ENCODE measurements around the gene YIPF2. TPM values are rescaled to one million over a fixed set of nuclear protein-coding genes. Genes with fewer than 3 reads are reported as not detected.
"Not testable (repeated sequence)": the region's sequence is repeated elsewhere in the genome, so short reads cannot be mapped to it uniquely, and the experiment has no call there.

The YIPF2 gene
- polyA plus RNA-seq, 2 donors, result 37.3 to 47.7 TPM

- Histone ChIP-seq H3K9me3 (ENCODE audit: control insufficient read depth in 2 of 2, insufficient read depth in 1 of 2, low read depth in 1 of 2, low read length in 1 of 2) (no peaks in the 10 kb centered on the region), H3K27me3 (ENCODE audit: control insufficient read depth in 1 of 2, insufficient read depth in 2 of 2, low read length in 2 of 2) (no peaks in the 10 kb centered on the region), H3K4me1 (ENCODE audit: control insufficient read depth in 2 of 2, insufficient read depth in 2 of 2, low read length in 1 of 2) (peaks cover 7 to 10% of the 10 kb centered on the region in 2 donors), H3K36me3 (ENCODE audit: control insufficient read depth in 2 of 2, insufficient read depth in 2 of 2, low read length in 1 of 2) (peaks cover 0 to 3% of the 10 kb centered on the region in 2 donors), H3K4me3 (ENCODE audit: low read depth in 1 of 2, low read length in 2 of 2) (no peak overlapping the region), H3K27ac (ENCODE audit: low read depth in 2 of 2, low read length in 1 of 2) (no peak overlapping the region)
- WGBS, 2 donors, result 82 to 83% methylated on average over 9 of the region's 9 CpGs
Measured at GRCh38 chr19:10882108-10882457, 46.4 kb downstream of the YIPF2 start.

- Histone ChIP-seq H3K36me3 (ENCODE audit: control insufficient read depth in 2 of 2, insufficient read depth in 2 of 2, low read length in 1 of 2) (peaks cover 0 to 3% of the 10 kb centered on the region in 2 donors), H3K27me3 (ENCODE audit: control insufficient read depth in 1 of 2, insufficient read depth in 2 of 2, low read length in 2 of 2) (no peaks in the 10 kb centered on the region), H3K9me3 (ENCODE audit: control insufficient read depth in 2 of 2, insufficient read depth in 1 of 2, low read depth in 1 of 2, low read length in 1 of 2) (no peaks in the 10 kb centered on the region), H3K4me1 (ENCODE audit: control insufficient read depth in 2 of 2, insufficient read depth in 2 of 2, low read length in 1 of 2) (peaks cover 6 to 7% of the 10 kb centered on the region in 2 donors), H3K27ac (ENCODE audit: low read depth in 2 of 2, low read length in 1 of 2) (no peak overlapping the region), H3K4me3 (ENCODE audit: low read depth in 1 of 2, low read length in 2 of 2) (no peak overlapping the region)
- WGBS, 2 donors, result 78 to 82% methylated on average over 14 of the region's 14 CpGs
Measured at GRCh38 chr19:10881403-10882107, 46.9 kb downstream of the YIPF2 start.

DNA sequence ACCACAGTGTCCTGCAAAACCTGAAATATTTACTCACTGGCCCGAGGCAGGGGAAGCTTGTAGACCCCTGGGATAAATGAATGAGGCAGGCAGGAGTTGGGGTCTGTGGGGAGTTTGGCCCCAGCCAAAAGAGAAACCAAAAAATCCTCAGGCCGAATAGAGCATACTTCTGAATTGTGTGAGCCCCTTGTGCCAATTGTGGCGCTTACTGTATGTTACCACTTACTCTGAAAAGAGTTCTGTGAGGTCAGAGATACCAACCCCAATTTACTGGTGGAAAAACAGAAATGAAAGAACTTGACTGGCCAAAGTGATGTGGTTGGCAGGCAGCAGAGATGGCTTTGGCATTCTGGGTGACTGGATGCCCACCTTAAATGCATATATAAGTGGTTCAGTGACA, 50.2 kb downstream of the YIPF2 start:
- Histone ChIP-seq H3K4me1 (ENCODE audit: control insufficient read depth in 2 of 2, insufficient read depth in 2 of 2, low read length in 1 of 2) (peaks cover 6 to 8% of the 10 kb centered on the region in 2 donors), H3K9me3 (ENCODE audit: control insufficient read depth in 2 of 2, insufficient read depth in 1 of 2, low read depth in 1 of 2, low read length in 1 of 2) (no peaks in the 10 kb centered on the region), H3K27ac (ENCODE audit: low read depth in 2 of 2, low read length in 1 of 2) (peak overlapping the region in 1 of 2 donors; percentile 38), H3K4me3 (ENCODE audit: low read depth in 1 of 2, low read length in 2 of 2) (no peak overlapping the region), H3K36me3 (ENCODE audit: control insufficient read depth in 2 of 2, insufficient read depth in 2 of 2, low read length in 1 of 2) (no peaks in the 10 kb centered on the region), H3K27me3 (ENCODE audit: control insufficient read depth in 1 of 2, insufficient read depth in 2 of 2, low read length in 2 of 2) (no peaks in the 10 kb centered on the region)
- 69 to 79% methylated on average over 3 of the region's 3 CpGs for WGBS, 2 donors

GRCh38 chr19:10877608-10878007, 50.8 kb downstream of the YIPF2 start:
- not testable (repeated sequence) for H3K9me3 ChIP-seq (ENCODE audit: control insufficient read depth in 2 of 2, insufficient read depth in 1 of 2, low read depth in 1 of 2, low read length in 1 of 2); H3K27me3 ChIP-seq (ENCODE audit: control insufficient read depth in 1 of 2, insufficient read depth in 2 of 2, low read length in 2 of 2); H3K4me1 ChIP-seq (ENCODE audit: control insufficient read depth in 2 of 2, insufficient read depth in 2 of 2, low read length in 1 of 2); H3K4me3 ChIP-seq (ENCODE audit: low read depth in 1 of 2, low read length in 2 of 2); H3K36me3 ChIP-seq (ENCODE audit: control insufficient read depth in 2 of 2, insufficient read depth in 2 of 2, low read length in 1 of 2)
- H3K27ac ChIP-seq (ENCODE audit: low read depth in 2 of 2, low read length in 1 of 2), result peak overlapping the region in 1 of 2 donors; percentile 40
- WGBS, 2 donors, result 97% methylated on average over 9 of the region's 9 CpGs

DNA sequence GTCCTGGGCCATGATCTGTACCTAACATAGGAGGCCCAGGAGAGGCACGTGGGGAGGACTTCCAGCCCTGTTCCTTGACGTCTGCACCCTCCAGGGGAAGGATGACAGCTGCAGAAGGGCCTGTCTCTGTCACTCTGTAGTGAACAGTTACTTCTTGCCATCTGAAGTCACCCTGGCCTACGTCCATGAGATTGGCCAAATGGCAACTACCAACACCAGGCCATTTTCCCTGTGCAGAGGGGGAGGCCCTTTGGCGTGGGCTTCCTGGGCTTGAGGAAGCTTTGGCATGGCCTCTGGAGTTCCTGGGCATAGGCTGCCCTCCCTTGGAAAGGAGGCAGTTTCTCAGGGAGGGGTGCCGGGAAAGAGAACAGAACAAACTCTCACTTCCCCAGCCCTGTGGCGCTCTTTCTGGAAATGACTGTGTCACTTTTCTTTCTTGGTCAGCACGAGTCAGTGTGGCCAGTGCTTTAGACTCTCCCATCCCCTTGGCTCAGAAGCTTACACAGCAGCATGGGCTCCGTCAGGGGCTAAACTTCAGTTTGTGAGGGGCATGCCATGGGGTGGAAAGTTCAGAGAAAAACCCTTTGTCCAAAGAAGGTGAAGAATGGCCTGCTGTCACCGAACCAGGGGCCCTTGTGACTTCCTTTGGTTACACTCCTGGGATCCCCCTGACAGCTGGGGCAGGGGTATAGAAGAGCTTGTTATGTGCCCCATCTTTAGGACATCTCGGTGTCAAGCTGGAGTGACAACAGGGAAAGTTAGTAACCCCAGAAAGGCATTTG, 51.8 kb downstream of the YIPF2 start:
- no peaks in the 10 kb centered on the region for H3K9me3 ChIP-seq (ENCODE audit: control insufficient read depth in 2 of 2, insufficient read depth in 1 of 2, low read depth in 1 of 2, low read length in 1 of 2)
- H3K4me3 ChIP-seq (ENCODE audit: low read depth in 1 of 2, low read length in 2 of 2), result no peak overlapping the region
- 71 to 73% methylated on average over 10 of the region's 10 CpGs for WGBS, 2 donors
- no peaks in the 10 kb centered on the region for H3K36me3 ChIP-seq (ENCODE audit: control insufficient read depth in 2 of 2, insufficient read depth in 2 of 2, low read length in 1 of 2)
- H3K27ac ChIP-seq (ENCODE audit: low read depth in 2 of 2, low read length in 1 of 2), result peak overlapping the region in 1 of 2 donors; percentile 59
- no peaks in the 10 kb centered on the region for H3K27me3 ChIP-seq (ENCODE audit: control insufficient read depth in 1 of 2, insufficient read depth in 2 of 2, low read length in 2 of 2)
- H3K4me1 ChIP-seq (ENCODE audit: control insufficient read depth in 2 of 2, insufficient read depth in 2 of 2, low read length in 1 of 2), result peaks cover 3 to 5% of the 10 kb centered on the region in 2 donors

DNA sequence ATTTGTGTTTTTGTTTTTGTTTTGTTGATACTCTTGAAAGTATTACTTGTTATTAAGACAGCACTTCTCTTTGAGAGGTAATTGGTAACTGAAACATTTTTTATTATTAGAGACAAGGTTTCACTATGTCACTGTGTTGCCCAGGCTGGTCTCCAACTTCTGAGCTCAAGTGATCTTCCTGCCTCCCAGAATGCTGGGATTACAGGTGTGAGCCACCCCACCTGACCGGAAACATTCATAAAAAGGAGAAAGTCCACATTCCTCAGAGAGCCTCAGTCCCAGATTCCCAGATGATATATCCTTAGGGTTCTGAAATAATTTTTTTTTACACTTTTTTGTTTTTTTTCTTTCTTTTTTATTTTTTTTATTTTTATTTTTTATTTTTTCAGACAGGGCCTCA, 54.4 kb downstream of the YIPF2 start:
- Histone ChIP-seq H3K4me3 (ENCODE audit: low read depth in 1 of 2, low read length in 2 of 2) (no peak overlapping the region), H3K4me1 (ENCODE audit: control insufficient read depth in 2 of 2, insufficient read depth in 2 of 2, low read length in 1 of 2) (peaks cover 0 to 4% of the 10 kb centered on the region in 2 donors), H3K27me3 (ENCODE audit: control insufficient read depth in 1 of 2, insufficient read depth in 2 of 2, low read length in 2 of 2) (no peaks in the 10 kb centered on the region), H3K36me3 (ENCODE audit: control insufficient read depth in 2 of 2, insufficient read depth in 2 of 2, low read length in 1 of 2) (no peaks in the 10 kb centered on the region), H3K27ac (ENCODE audit: low read depth in 2 of 2, low read length in 1 of 2) (no peak overlapping the region), H3K9me3 (ENCODE audit: control insufficient read depth in 2 of 2, insufficient read depth in 1 of 2, low read depth in 1 of 2, low read length in 1 of 2) (no peaks in the 10 kb centered on the region)
- WGBS, 2 donors, result 76 to 84% methylated on average over 1 of the region's 1 CpG

GRCh38 chr19:10872546-10873107, 55.8 kb downstream of the YIPF2 start:
- 9 to 11% methylated on average over 15 to 16 of the region's 16 CpGs for WGBS, 2 donors
- Histone ChIP-seq H3K4me1 (ENCODE audit: control insufficient read depth in 2 of 2, insufficient read depth in 2 of 2, low read length in 1 of 2) (peaks cover 0 to 3% of the 10 kb centered on the region in 2 donors), H3K9me3 (ENCODE audit: control insufficient read depth in 2 of 2, insufficient read depth in 1 of 2, low read depth in 1 of 2, low read length in 1 of 2) (no peaks in the 10 kb centered on the region), H3K4me3 (ENCODE audit: low read depth in 1 of 2, low read length in 2 of 2) (peak overlapping the region; percentile 78 to 80), H3K27me3 (ENCODE audit: control insufficient read depth in 1 of 2, insufficient read depth in 2 of 2, low read length in 2 of 2) (no peaks in the 10 kb centered on the region), H3K36me3 (ENCODE audit: control insufficient read depth in 2 of 2, insufficient read depth in 2 of 2, low read length in 1 of 2) (no peaks in the 10 kb centered on the region), H3K27ac (ENCODE audit: low read depth in 2 of 2, low read length in 1 of 2) (peak overlapping the region; percentile 79 to 83)

Other genes with a start within 250 kb of the YIPF2 start
- 10 to 100 TPM; 53.2 to 86.4 TPM for gene QTRT1, start 227.2 kb downstream of the YIPF2 start, polyA plus RNA-seq
- gene DNM2, start 210.6 kb downstream of the YIPF2 start, polyA plus RNA-seq, result 10 to 100 TPM; 68.4 to 87.9 TPM
- gene TMED1, start 92.4 kb downstream of the YIPF2 start, polyA plus RNA-seq, result 10 to 100 TPM in 1 of 2 donors, 1 to 10 TPM in 1; 9.9 to 20.4 TPM
- gene C19orf38, start 80.2 kb downstream of the YIPF2 start, polyA plus RNA-seq, result under 1 TPM; 0.19 to 0.20 TPM
- 10 to 100 TPM; 28.5 to 35.7 TPM for gene CARM1, start 57.1 kb downstream of the YIPF2 start, polyA plus RNA-seq
- gene TIMM29, start 172 bp upstream of the YIPF2 start, polyA plus RNA-seq, result 10 to 100 TPM; 14.1 to 16.7 TPM
- gene SMARCA4, start 32.4 kb upstream of the YIPF2 start, polyA plus RNA-seq, result 100 to 1,000 TPM in 1 of 2 donors, 10 to 100 TPM in 1; 66.8 to 113 TPM
- gene LDLR, start 160.8 kb upstream of the YIPF2 start, polyA plus RNA-seq, result 10 to 100 TPM; 51.9 to 66.7 TPM
- gene SPC24, start 227.1 kb upstream of the YIPF2 start, polyA plus RNA-seq, result 10 to 100 TPM in 1 of 2 donors, 1 to 10 TPM in 1; 3.7 to 11.4 TPM

Measured in esophagus (tissue), 2 donors.